Ovary (tissue), 3 donors: ENCODE data around the gene DIP2C.

Source experiments
- EP300 ChIP-seq: sonication (generic); formaldehyde crosslinking; IDR thresholded peaks from one replicate; pipeline ENCODE4 v1.6.1; 2017; ENCODE audit warnings: antibody characterized with exemption
- POLR2A ChIP-seq: fragments of 450-650 bp; IDR thresholded peaks from one replicate; pipeline ENCODE4 v1.6.1; 2017; ENCODE audit warnings: antibody characterized with exemption, mild to moderate bottlenecking, moderate library complexity
- TF ChIP-seq, protein P1 (sequence below), 3 donors: fragments of 450-650 bp in 2 of 3; fragments of 200-600 bp in 1 of 3; IDR thresholded peaks; one replicate each; pipeline versions ENCODE4 v1.5.1 to v1.8.0; 2016 to 2022; ENCODE audit warnings: antibody characterized with exemption in 3 of 3, mild to moderate bottlenecking in 1 of 3
- donor health status: DM: no; HTN: no; CAD: no.

DNA sequence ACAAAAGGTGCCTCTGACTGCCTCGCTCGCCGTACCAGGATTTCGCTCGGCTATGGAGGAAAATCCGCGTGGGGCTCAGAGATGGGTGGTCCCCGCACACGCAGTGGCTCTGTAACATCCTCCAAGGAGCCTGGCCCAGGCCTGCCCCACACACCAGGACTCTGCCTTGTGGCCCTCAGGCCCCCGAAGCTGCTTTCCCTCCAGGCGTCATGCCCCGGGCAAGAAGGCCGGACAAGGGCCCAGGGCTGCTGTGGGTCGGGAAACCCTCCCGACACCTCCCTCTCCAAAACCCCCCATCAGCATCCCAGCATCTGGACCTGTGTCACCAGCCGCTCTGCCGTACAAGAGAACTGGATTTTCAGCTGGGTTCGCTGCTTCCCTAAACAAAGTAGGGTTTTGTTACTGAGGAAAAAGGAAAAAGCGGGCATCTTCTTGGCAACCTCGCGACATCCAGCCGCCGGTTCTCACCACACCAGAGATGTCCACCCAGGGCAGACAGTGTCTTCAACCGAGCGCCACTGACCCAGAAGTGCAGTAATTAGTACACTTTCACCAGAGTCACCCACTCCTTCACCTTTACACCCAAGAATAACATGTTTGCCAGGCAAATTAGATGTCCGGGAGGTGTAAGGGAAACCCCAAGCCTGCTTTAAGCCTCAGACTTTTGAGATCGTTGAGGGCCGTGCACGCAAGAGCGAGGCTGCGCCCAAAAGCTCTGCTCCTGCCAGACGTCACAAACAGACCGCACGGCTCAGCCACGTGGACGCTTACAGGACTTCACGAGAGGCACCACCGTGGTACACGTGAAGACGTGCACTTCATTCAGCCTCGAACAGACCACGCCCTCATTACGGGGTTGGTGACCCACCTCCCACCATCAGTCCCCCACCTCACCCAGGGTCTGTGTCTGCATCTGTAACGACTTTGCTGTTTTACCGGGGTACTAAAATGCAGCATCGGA lies 62.2 kb downstream of the DIP2C start:
- TF ChIP-seq, protein P1, sequence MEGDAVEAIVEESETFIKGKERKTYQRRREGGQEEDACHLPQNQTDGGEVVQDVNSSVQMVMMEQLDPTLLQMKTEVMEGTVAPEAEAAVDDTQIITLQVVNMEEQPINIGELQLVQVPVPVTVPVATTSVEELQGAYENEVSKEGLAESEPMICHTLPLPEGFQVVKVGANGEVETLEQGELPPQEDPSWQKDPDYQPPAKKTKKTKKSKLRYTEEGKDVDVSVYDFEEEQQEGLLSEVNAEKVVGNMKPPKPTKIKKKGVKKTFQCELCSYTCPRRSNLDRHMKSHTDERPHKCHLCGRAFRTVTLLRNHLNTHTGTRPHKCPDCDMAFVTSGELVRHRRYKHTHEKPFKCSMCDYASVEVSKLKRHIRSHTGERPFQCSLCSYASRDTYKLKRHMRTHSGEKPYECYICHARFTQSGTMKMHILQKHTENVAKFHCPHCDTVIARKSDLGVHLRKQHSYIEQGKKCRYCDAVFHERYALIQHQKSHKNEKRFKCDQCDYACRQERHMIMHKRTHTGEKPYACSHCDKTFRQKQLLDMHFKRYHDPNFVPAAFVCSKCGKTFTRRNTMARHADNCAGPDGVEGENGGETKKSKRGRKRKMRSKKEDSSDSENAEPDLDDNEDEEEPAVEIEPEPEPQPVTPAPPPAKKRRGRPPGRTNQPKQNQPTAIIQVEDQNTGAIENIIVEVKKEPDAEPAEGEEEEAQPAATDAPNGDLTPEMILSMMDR (IDR thresholded peaks at IDR 0.05), result no peak
- TF ChIP-seq POLR2A, result no peak
- no peak for TF ChIP-seq EP300
